Superior temporal gyrus (tissue), 1 donor: ENCODE results near the gene GPR65.

Experiments
- DNase-seq: peaks from one replicate; pipeline ENCODE4 v3.0.0-alpha.2; 2016; ENCODE audit errors: extremely low spot score

Gene GPR65, protein sequence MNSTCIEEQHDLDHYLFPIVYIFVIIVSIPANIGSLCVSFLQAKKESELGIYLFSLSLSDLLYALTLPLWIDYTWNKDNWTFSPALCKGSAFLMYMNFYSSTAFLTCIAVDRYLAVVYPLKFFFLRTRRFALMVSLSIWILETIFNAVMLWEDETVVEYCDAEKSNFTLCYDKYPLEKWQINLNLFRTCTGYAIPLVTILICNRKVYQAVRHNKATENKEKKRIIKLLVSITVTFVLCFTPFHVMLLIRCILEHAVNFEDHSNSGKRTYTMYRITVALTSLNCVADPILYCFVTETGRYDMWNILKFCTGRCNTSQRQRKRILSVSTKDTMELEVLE

DNA sequence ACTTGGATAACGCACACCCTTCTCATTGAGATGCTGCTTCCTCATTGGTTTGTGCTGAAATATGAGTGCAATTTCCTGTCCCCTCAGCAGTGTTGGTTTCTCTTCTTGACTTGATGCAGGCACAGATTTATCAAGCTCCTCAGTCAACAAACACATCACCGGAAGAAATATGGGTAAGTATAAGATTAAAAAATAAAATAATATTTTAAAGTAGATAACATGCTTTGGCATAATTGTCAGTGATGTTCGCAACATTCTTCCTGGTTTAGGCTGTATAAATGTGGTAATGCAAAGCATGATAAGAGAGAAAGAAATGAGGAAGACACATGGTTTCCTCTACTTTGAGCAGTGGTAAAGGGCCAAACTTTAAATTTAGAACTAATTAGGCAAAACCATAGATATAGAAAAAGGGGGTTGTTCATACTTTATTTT is at the start of gene GPR65:
Gene GPR65 (plus strand): TSS at position 86 of the 432 bp plus-strand sequence. CDS start 5,713 bp downstream, outside the sequence.
- no peak for DNase-seq

DNA sequence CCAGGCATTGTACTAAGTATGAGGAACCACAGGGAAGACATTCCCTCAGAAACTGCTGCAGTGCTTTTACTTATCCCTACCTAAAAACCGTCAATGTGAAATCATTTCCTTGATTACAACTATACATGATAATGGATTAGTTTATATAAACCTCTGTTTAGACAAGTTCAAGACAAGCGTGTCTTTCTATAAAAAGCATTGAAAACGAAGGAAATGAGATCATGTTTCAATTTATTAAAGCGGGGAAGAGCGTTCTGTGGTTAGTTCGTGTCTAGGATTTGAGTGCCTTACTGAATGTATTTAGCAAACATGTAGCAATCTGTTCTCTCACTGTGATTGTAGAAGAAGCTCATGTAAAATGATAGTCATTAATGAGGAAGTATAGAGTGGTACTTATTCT is 49.4 kb upstream of the GPR65 start:
- DNase-seq: no peak

DNA sequence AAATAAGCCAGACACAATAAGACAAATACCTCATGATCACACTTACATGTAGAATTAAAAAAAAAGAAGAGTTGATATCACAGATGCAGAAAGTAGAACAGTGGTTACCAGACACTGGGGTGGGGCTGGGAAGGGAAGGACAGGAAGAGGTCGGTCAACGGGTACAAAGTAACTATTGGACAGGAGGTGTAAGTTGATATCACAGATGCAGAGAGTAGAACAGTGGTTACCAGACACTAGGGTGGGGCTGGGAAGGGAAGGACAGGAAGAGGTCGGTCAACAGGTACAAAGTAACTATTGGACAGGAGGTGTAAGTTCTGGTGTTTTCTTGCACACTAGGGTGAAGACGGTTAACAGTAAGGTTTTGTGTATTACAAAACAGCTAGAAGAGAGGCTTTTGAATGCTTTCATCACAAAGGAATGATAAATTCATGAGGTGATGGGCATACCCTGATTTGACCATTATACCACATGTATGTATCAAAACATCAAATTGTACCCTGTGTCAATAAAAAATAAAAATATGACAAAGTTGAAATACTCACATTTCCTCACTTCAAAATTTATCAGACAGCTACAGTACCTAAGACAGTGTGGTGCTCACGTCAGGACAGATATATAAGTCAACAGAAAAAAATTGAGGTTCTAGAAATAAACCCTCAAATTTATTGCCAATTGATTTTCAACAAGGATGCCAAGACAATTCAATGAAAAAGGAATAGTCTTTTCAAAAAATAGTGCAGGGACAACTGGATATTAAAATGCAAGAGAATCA is 44.7 kb upstream of the GPR65 start:
- DNase-seq: no peak

DNA sequence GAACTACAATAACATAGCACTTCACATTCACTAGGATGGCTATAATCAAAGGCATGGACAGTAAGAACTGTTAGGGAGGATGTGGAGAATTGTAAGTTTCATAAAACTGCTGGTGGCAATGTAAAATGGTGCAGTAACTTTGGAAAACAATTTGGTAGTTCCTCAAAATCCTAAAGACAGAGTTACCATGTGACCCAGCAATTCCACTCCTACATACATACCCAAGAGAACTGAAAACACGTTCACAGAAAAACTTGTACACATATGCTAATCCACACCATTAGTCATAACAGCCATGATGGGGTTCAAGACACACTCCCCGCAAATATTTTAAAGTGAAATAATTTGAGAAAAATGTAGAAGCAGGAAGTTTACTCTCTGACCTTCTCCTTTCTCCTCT is 43.7 kb upstream of the GPR65 start:
- no peak for DNase-seq

DNA sequence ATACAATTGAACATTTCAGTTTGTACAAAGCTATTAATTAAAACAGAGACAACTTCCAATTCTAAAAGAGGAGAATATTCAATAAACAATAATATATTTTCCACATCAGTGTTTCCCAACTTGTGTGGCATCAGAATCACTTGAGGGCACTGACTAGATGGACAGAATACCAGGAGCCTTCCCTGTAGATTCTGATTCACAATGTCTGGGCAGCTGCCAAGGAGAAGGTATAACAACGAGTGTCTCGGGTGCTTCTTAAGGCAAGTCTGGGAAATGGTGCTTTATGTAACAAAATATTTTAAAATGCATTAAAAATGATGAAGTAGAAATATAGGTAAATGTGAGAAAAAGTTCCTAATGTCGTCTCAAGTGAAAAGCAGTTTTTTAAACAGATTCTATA is 38.1 kb upstream of the GPR65 start:
- no peak for DNase-seq

DNA sequence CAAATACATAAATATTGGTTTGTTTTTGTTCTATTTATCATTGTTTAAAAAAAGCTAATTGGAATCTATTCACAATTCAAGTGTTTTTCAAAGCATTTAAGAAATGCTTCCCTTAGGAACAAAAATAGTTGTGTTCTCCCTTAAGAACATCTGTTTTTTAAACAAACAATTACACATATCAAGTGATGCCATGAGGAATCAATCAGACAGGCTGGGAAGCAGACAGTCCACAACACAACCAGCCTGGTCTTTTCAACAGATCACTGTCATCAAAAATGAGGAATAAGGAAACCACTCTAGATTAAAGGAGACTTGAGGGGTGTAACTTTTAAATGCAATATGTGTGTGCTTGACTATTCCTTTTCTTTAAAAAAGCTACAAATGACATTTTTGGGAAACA is 37.4 kb upstream of the GPR65 start:
- no peak for DNase-seq

DNA sequence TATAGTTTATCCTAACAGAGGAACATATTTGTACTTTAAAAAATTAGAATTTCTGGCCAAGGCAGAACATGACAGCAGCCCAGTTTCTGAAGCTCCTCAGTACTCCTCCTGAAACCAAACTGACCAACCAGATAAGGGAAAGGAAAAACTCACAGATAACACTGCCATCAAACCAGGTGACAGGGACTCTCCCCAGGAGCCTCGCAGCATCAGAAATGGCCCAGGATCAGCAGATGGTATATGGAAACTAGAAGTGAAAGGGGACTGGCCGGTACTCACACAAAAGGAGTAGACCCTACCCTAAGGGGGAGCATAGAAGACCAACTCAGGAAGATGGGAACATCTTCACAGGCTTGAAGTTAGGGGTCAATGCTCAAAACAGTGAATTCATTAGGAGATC is 33.9 kb upstream of the GPR65 start:
- no peak for DNase-seq

DNA sequence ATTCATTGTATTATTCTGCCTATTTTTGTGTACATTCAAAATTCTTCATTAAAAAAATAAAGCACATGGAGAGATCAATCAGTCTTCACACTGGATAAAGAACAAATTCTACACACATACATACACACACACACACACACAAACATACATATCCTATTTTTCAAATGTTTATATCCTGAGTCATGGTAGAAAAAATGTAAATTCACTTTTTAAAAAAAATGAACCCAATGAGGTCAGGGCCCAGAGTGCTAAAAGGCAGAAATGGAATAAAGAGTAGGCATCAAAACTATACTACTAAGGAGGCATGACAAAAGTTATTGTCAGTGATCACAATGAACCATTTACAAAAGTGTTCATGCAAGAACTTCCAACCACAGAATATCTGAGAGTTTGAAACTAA is 29.3 kb upstream of the GPR65 start:
- DNase-seq: no peak

DNA sequence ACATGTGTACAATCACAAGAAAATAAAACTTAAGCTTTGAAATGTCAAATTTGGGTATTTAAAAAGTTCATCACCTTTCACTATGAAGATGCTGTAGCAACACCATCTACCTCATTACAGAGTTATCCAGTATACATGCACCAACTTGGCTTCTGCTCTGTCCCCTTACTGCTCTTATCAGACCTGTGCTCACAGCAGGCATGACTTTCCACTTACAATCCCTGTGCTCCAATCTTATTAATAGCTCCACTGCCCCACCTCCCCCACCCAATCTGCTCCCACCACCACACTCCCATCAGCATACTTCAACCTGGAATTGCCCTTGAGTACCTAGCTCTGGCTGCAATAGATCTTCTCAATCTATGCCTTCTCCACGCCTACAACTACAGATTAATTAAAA is 25.2 kb upstream of the GPR65 start:
- no peak for DNase-seq

DNA sequence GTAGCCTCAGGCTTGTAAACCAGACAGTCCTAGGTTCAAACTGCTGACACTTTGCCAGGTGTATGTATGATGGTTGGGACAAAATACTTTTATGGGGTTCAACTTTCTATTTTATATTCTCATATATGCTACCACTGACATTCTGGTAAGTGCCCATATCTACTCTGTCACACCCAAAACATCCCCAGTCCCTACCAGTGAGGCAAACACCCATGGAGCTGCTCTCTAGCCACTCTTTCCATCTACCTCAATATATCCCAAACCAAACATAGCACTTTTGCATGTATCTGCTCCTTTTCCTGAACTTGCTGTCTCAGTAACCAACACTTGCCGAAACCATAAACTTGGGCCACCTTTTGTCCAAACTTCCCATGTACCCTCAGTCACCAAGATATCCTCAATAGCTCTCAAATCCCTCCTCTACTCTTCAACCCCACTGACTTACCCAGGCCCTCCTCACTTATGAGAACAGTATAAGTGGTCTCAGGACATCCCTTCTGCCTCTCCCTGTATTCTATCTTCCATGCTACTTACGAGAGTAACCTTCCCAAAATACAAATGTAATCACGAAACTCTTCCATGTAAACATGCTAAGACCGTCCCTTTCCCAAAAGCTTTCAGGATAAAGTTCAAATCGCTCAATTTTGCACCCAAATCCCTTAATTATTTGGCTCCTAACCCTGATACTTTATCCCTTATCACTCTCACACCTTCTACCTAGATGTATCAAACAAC is 15.5 kb upstream of the GPR65 start:
- DNase-seq: no peak

DNA sequence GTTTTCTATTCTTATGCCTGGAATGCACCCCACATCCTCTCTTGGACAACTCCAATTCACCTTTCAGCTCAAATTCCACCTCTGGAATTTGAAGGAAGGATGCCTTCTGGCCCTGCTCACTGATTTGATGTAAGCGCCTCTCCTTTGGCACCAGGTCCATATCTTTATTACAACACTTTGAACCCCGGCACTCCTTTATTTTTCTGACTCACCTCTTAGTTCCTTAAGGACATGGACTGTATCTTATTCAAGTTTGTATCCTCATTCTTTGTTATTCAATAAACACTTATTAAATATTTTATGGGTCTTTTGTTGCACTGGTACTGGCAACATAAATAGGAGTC is 15.0 kb upstream of the GPR65 start:
- no peak for DNase-seq

DNA sequence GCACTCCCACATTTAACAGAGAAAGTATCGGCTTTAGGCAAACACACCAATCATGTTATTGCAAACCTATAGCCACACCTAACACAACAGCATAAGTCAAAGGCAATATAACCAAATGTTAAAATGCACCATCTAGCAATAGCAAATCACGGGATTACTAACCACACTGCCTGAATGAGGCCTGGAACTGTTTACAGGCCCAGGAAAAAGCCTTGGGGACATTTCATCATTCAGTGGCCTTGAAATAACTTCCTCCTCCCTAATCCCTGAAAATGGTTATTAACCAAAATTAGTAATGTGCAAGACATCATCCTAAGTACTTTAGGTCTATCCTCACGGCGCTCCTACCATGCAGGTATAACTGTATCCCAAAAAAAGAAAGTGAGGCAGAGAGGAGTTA is 14.3 kb upstream of the GPR65 start:
- DNase-seq: no peak

DNA sequence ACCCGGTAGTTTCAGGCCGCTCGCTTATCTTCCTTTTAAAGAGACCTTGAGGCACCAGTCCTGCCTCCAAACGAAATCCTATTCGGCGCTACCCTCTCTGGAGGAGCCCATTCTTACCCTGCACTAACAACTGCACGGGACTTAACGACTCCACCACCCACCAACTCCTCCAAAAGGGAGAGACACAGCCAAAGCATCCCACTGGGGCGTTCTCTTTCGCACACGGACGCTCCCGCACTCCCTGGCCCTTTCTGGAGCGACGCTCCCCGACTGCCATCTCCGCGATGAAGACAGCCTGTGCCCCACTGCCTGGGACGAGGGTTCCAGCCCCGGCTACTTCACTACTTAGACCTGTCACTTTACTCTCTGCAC is 12.6 kb upstream of the GPR65 start:
- peak; percentile 66 for DNase-seq

DNA sequence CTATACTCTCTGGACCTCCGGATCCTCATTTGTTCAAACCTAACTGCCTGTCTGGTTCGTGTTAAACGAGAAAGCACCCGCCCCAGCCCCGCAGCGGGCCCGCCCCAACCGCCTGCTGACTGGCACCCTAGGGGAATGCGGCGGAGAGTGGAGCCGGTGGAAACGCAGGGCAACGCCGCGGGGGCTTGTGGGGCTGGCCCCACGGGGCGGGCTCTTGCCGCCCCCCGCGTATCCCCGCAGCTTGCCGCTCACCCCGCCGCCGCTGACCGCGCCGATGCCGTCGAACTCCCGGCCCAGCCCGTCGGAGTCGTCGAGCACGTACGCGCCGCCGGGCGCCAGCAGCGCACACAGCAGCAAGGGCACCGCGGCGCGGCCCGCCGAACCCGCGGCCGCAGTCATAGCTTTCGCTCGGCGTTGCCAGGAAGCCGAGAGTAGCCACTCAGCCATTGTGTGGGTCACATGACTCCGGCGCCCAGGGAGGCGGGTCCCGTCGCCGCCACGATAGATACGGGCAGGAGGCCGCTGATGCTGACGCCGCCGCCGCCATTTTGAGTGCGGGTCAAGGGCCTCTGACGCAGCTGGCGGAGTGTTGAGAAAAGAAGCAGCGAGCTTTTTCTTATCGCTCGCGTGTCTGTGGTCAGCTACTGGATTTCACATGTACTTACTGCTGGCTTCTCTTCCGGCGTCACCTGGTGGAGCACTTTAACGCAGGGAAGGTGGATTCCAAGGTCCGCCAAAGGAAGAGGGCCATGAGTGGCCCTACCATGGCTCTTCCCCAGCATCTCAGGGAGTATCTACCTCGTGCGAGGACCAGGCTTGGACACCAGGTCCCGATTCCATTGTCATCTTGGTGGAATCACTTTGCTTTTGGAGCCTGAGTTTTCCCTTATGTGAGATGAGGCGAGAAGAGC is 12.0 kb upstream of the GPR65 start, which contains the start of gene GALC:
Gene GALC (minus strand): TSS at position 465 of the 911 bp plus-strand sequence. CDS start 18 bp downstream, at position 447.
- peak; percentile 96 for DNase-seq

DNA sequence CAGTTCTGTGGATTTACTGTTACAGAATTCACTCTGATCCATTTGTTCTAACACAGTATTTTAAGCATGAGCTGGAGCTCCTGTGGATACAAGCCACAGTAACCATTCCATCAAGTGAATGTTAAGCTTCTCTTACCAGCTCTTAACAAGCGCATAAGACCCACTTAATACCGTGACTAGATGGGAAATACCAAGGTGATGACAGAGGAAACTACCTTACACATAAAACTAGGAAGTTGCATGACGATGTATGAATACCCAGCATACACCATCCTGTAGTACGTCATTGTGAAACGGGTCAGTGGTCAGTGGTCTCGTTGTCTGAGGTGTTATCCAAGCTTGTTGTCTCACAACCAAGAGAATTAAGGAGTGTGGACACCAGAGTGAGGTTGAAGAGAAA is 10.0 kb upstream of the GPR65 start:
- no peak for DNase-seq

DNA sequence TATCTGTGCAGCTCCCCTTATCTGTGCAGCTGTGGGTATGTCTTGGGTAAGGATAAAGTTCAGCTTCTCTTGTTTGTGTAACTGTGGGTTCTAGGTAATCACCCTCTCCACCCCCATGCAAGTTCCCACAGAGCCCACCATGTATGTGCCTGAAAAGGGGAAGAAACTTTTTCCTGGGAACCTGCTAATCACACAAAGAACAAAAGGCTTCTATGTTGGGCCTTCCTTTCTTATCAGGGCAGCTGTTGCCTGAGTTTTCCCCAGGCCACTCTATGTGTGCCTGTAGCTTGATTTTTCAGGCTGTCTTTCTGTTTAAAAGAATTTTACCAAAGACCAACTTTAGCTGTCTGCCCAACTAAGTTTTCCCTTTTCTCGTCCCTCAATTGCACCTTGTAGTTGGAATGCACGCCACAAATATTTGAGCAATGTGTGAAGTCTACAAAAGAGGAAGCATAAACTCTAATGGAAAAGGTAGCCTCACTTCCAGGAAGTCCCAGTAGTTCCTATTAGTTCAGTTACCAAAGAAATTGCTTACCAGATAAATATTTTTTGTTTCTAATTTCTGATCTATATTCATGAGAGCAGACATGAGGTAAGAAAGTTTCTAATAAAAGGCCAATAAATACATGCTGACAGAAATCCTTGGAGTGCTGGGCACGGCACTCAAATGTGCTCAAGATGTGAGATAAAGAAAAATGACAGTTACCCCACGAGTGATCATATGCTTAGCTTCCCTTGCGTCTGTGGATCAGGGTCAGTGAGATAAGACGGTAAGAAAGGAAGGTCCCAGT is 9.2 kb upstream of the GPR65 start:
- DNase-seq: no peak

DNA sequence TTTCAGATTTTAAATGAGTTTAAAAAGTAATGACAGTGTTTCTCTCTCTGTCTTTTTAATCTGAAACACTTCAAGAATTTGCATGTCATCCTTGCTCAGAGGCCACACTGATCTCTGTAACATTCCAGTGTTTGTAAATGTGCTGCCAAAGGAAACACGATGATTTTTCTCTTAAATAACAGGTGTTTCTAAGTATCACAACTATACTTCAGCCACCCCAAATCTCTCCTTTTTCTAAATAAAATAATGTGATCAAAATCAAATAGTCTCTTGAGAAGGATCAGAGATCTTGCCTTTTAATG is 8.7 kb upstream of the GPR65 start:
- DNase-seq: no peak

DNA sequence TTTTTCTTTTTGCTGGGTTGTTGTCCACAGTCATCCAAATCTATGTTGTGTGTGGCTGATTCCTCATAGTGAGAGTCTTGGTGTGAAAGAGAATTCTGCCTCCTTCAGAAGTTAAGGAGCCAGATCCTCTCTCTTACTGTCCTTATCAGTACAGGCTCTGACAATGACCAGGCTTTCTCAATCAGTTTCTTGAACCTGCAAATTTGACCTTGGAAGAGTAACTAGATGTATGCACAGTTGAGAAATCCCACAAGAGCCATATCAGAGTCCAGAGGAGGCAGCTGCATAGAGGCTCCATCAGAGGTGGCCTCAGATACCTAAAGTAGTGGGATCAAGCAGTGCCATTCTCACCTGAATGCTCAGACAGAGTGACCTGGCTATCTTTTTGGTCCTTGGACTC is 6.5 kb upstream of the GPR65 start:
- DNase-seq: no peak

DNA sequence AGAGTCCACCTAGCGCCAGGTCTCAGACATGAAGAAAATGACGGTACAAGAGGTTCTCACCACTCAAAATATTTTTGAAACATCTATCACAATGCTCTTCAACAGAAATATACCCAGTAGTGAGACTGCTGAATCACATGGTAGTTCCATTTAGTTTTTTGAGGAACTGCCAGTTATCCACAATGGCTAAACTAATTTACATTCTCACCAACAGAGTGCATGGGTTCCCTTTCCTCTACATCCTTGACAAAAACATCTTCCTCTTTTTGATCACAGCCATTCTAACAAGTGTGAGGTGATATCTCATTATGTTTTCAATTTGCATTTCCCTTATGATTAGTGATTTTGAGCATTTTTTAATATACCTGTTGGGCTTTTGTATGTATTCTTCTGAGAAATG is 5.7 kb upstream of the GPR65 start:
- no peak for DNase-seq

DNA sequence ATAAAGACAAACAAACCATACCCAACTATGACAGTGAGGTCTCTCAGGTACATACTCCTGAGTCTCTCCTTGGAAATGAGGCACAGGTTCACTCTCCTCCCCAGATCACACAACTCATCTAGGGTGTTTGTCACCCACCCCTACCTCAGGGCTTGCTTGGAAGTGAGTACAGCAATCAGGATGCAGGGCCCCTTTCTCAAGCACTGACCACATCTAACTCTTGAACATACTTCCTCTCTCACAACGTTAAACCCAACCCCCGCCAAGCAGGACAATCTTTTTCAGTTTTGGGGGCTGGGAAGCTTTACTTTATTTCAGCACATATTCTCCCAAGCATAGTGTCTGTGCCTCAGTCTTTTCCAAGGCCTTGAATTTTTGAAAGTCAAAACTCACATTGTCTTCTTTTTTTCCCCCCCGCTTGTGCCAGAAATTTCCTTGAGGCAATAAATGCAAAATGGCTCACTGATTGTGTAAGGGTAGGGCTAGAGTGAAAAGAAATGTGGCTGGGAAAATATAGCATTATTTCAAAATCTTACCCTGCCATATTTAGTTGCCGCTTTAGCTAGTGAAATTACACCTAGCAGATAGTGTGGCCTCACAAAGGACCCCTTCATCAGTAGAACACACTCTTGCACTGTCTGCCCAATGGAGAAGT is 2.4 kb upstream of the GPR65 start:
- no peak for DNase-seq
